Measurements from ENCODE around the gene HLA-DQA1.
"Not testable (repeated sequence)": the region's sequence is repeated elsewhere in the genome, so short reads cannot be mapped to it uniquely, and the experiment has no call there.

Gene HLA-DQA1
- 2.1 reads per million, percentile 4 among the genes with 10 or more reads in this experiment for total RNA-seq

DNA sequence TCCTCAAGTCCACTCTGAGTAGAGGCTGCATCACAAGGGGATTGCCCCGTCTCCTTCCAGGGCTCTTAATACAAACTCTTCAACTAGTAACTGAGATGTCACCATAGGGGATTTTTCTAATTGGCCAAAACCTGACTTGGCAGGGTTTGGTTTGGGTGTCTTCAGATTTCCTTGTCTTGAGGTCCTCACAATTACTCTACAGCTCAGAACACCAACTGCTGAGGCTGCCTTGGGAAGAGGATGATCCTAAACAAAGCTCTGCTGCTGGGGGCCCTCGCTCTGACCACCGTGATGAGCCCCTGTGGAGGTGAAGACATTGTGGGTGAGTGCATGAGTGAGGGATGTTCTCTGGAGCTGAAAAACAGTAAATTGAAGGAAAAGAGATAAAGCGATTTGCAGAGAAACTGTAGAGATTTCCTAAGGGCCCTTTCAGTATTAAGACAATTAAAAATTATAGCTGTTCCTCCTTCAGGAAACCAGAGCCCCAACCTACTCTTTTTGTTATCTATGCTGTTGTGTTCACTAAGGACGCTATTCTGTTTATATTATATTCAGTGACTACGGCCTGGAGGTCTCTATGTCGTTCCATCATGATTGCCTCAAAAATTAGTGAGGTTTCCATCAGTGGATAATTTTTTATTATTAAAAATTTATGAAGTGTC lies at the start of gene HLA-DQA1:
TSS of gene HLA-DQA1 (plus strand) at position 188 of the 662 bp plus-strand sequence. CDS start at position 241, 53 bp downstream.
- no peak for DNase-seq

DNA sequence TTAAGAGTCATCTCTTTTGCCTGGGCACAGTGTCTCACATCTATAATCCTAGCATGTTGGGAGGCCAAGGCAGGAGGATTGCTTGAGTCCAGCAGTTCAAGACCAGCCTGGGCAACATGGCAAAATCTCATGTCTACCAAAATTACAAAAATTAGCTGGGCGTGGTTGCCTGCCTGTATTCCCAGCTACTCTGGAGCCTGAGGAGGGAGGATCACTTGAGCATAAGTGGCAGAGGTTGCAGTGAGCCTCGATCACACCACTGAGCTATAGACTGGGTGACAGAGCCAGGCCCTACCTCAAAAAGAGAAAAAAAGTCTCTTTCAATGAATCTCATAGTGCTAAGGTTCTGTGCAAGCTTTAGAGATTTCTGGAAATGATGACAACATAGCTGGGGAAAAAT lies 49.0 kb upstream of the HLA-DQA1 start:
- no peak for DNase-seq

DNA sequence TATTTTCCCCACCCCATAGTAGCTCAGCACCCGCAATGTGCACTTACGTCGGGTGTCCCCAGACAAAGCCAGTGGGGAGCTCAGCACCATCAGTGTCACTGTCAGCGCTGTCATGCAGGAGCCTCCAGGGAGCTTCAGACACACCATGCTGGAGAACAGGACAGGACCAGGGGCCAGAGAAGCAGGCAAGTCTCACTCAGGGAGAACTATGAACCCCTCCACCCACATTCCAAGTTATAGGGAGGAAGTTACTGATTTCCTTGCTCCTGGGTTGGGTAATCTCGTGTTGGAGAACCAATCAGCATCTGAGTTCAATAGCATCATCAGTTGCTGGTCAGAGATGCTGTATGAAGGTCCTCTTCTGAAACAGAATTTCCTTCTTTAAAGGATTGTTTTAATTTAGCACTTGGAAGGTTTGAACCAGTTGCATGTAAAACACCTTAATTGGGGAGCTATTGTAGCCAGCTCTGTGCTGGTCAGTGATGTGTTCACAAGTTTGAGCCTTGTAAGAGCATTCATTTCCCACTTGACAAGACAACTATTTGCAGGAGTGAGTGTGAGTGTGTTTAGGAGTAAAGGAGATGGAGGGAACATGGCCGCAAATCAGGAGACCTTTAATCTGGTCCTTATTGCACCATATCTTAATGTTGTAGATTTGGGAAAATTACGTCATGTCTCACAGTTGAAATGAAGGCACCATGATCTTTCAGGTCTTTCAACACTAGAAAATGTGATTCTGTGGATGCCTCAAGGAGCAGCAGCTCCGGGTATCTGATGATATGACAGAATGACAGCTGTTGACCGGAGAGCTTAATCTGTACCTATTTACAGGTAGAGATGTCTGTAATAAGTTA lies 47.4 kb upstream of the HLA-DQA1 start, which contains the start of gene HLA-DRB1:
TSS of gene HLA-DRB1 (minus strand) at position 253 of the 854 bp plus-strand sequence. CDS start at position 147, 106 bp downstream.
- peak; percentile 3 for DNase-seq

DNA sequence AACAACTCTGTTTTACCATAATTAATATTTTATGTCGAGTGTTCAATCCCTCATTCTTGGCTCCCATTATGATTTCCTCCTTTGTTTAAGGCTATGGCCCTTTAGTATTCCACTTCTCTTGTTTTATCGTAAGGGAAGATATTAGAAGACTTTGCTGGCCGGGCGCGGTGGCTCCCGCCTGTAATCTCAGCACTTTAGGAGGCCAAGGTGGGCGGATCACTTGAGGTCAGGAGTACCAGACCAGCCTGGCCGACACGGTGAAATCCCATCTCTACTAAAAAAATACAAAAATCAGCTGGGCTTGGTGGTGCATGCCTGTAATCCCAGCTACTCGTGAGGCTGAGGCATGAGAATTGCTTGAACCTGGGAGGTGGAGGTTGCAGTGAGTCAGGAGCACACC lies 46.5 kb upstream of the HLA-DQA1 start:
- not testable (repeated sequence) for DNase-seq

DNA sequence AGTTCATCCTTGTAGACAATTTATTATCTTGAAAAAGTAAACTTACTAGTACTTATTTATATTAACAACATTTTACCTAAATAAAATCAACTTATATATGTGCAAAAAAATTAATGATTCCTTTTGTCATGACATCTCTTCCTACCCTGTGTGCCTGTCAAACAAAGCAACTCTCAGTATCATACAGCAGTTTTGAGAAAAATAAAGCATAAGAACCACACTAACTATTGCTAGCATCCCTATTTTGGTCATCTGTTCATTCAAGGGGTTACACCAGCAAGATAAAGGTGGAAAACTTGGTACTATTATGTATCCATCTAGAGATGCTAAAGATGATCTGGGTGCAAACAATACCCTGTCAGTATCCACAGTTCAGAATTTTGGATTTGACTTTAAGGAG lies 40.2 kb upstream of the HLA-DQA1 start:
- DNase-seq = no peak

DNA sequence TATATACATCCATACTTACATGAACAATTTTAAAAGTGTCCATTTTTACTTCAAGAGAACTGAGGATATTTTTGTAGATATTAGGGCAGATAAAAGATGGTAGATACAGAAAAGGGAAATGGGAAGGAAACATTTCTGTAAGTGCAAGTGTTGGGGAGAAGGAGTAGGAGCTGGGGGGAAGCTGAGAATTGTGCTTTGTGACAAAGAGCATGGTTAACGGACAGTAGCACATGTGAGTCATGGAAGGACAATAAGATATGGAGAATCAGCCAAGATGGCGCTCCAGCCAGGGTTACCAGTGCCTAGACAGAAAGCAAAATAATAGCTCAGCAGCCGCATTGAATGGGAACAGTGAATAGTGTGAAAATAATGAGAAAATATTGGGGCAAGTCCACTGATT lies 34.8 kb upstream of the HLA-DQA1 start:
- DNase-seq = no peak

DNA sequence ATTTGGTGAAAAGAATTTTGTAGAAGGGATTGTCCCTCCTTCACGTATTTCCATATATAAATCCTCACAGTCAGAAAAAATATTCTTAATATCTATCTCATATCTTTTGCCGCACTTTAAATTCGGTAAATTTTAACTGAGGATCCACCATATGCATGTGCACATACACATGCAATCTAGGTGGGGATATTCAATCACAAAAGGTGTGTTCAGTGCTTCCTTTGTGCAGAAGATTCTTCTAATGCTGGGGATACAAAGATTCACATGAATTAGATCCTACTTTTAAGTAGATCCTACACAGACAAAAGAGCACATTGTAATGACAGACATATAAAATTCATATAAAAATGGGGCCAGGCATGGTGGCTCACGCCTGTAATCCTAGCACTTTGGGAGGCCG lies 34.0 kb upstream of the HLA-DQA1 start:
- DNase-seq = no peak

DNA sequence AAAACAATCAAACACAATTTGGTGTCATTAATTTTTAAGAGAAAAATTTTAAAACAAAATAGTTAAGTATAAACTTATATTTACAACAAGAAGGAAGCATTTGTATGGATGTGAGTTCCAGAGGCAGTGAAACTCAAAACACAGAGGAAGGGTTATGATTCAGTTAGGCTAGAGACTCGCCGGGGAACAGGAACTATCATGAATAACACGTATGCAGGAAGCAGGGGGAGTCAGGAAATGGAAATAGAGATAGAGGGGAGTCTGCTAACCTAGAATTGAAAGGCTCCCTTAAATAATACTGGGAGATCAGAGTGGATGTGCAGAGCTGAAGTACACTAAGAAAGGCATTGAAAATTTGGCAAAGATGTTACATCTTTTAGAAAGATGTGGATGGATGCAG lies 33.3 kb upstream of the HLA-DQA1 start:
- no peak for DNase-seq

DNA sequence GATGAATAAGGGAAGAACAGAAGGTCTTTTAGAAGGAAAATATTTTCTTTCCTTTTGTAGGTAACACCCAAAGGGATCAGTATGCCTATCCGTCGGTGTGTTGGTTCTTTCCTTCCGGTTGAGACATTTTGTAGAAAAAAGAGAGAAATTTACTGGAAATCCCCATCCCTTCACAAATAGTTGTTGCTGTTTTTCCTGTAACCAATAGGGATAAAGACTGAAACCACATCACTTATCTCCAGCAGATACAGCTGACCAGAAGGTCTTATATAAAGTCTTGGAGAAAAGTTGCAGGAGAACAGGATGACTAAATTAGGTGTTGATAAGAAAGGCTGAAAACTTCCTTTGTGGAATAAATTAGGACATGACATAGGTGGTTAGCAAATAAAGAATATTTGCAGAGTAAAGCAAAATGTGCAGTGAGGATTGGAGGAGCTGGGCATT lies 32.8 kb upstream of the HLA-DQA1 start:
- no peak for DNase-seq

DNA sequence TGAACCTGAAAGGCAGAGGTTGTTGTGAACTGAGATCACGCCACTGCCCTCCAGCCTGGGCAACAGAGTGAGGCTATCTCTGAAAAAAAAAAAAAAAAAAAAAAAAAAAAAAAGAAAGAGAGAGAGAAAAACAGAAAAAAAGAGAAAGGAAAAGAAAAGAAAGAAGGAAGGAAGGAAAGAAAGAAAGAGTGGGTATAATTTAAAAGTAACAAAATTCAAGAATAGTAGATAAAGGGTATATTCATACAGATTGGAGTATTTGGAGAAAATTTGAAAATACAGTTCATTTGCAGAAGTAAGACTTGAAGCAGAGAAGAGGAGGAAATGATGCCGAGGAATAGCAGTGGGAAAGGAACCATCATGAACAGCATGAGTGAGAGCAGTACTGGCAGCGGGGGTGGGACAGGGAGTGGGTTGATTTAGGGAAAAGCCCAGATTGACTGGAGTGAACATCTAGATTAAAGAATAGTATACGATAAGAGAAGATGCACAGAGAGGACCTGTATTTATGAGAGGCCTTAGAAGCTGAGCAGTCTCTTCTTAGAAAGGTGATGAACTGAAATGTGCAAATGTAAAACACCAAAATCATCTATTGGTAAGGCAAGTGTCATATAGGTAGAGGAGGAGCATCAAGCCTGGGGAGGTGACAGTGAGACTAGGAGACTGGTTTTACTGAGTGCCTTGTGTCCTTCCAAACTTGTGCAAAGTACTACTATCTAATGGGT lies 29.8 kb upstream of the HLA-DQA1 start:
- DNase-seq = no peak

DNA sequence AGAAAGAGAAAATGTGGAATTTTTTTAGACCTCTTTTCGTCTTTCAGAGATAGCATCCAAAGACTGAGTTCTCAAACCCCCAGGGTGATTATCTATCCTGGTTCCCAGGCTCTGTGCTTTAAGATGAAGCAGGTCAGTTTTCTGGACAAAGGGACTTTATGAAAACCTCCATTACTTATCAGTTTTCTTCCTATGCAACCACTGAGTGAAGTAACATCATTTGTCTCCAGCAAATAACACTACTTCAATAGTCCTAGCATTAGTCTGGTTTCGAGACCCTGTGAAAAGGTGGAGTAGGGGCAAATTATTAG lies 29.3 kb upstream of the HLA-DQA1 start:
- no peak for DNase-seq

DNA sequence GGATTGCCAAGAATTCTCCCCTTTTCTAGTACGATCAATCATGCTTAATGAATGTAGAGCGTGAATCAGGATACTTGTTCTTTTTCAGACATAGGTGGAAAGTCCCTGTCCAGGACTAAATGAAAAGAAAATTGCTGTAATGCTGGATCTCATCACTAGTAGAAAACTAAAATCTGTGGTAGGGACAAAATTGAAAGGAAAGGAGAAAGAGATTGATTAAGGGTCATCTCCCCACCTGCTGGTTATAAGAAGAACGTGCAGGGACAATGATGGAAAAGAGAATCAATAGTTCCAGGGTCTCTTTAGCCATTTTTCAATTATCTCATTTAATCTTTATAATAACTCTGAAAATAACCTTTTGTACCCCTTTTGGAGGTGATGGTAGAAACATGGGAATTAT lies 28.8 kb upstream of the HLA-DQA1 start:
- DNase-seq = no peak

DNA sequence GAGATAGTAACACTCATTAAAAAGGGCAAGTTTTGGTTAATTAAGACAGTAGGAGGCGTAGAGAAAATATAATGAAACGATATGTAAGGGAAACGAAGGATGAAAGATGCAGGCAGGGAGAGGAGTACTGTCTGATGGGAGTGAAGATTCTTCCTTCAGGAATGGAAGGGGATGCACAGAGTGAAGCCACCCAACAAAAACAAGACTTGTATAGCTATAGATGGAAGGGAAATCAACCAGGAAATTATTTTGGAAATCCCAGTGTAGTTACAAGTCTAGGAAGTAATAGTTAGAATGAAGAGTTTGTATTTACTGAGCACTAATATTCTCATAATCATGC lies 27.8 kb upstream of the HLA-DQA1 start:
- no peak for DNase-seq

DNA sequence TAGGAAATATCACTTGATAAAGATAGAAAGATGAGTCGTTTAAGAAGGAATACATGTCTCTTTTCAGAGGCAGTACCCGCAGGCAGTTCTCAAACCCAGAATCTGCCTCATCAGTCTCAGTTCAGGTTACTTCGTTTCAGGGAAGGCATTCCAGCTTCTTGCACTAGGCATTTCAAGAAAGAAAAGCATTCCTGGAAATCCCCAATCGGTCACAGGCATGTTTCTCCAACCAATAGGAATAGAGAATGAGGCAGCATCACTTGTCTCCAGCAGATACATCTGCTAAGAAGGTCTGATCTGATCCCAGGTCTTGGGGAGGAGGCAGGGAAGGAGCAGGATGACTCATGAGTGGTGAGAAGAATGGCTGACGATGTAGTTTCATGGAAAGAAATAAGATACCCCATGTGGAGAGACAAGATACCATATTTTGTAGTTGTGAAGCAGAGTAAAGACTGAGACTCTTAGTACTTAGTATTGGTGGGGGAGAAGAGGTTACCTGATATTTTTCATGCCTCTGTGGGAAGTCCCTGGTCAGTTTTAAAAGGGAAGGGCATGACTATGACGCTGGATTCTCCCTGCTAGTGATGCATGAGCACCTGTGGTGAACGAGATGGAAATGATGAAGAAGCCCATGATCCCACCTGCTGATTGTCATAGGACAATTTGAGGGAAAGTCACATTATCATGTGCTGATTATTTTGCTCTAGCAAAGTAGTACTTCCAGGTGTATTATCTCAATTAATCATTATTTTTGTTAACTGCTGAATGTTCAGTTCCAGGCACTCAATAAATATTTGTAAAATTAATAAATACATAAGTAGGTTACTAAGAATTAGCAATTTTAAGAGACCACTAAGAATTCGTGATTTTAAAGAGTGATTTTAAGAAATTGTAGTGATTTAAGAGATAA lies 27.2 kb upstream of the HLA-DQA1 start:
- peak; percentile 40 for DNase-seq

DNA sequence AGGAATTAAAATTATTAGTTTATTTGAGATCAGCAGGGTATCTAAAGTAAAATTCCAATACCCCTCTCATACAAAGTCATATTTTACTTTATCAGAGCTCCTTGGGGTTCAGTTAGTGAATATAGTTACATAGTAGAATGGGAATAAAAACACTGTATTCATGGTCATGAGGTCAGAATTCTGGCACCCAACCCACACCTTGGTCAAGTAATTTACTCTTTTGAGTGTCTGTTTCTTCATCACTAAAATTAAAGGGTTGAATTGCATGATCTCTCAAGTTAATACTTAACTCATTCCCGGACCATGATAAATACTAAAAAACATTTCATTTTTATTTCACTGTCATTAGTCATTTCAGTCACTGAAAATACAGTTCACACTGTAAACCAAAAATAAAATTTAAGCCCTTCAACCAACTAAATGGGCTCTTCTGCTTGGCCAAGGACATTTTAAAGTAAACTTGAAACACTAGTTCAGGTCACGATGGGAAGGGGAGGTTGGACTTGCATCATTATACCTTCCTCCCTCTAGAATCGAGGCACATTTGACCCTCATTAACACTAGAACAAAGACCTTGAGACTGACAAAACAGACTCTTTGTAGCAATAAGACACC lies 26.4 kb upstream of the HLA-DQA1 start:
- DNase-seq = no peak

DNA sequence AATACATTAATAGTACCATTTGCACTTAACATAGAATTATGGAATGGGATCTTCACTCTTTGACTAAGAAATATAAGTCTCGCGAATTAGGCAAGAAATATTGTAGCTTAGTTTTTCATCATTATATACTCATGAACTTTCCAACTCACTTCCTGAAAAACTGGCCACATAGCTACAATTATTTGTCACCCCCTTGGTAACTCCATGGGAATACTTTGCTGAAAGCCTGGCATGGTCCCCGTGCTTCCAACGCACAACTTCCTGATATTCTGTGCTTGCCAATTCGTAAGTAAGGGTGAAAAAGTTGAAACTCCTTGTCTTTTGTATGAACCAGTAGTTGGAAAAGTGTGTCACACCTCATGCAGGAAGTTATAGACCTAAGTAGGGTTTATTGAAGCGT lies 23.7 kb upstream of the HLA-DQA1 start:
- no peak for DNase-seq

DNA sequence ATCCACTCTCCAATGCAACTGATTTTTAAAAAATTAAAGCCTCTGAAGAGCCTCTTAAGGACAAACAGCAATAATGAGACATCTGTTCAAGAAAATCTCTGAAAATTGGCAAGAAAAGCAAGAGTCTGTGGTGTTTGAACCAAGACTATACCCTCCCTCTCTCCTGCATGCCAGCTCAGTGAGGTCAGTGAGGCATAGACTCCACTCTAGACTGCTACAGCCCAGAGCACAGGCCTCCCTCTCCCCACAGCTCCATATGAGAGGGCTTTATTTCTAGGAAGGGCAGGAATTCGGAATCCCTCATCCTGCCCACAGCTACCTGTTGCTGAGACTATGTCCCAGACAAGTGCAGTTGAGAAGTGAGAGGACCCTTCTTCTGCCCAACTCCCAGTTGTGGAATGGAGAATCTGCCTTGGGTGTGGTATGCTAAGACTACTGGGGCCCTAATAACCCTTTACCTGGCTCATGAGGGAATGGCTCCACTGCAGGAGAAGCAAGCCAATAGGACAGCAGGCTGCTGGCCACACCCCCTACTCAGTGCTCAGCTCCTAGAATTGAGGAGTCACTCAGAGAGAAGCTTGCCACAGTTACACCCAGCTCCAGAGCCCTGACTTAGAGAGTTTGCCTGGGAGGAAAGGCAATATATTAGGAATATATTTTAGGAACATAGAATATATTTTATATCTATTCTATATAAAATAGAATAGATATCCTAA lies 22.7 kb upstream of the HLA-DQA1 start:
- DNase-seq = no peak

DNA sequence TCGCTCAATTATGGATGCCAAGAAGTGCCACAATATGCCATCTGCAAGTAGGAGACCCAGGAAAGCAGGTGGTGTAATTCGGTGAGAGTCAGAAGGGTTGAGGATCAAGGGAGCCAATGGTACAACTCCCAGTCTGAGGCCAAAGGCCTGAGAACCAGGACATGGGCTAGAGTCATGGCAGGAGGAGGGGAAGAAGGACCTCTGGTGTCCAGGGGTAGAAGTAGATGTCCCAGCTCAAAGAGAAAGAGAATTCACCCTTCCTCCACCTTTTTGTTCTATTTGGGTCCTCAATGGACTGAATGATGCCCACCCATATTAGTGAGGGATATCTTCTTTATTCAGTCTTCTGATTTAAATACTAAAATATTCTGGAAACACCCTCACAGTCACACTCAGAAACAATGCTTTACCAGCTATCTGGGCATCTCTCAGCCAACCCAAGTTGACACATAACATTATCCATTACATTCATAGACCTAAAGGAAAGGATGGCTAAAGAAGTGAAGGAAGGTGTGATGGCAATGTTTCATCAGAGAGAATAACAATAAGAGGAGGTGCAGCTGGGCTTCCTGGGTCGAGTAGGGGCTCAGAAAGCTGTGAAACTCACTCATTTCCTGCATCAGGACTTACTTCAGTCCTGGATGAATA lies 21.2 kb upstream of the HLA-DQA1 start:
- DNase-seq = no peak

DNA sequence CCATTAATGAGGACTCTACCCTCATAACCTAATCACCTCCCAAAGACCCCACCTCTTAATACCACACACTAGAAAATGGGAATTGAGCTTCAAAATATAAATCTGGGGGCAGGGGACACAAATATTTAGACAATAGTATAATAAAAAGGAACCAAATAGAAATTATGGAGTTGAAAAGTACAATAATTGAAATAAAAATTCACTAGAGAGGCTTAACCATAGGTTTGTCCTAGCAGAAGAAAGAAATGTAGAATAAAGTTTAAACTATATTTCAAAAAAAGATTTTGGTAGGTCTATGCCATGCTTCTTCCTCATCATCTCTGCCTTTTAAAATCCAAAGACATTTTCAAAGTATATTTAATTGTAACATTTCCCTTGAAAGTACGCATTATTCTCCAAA lies 19.5 kb upstream of the HLA-DQA1 start:
- no peak for DNase-seq

DNA sequence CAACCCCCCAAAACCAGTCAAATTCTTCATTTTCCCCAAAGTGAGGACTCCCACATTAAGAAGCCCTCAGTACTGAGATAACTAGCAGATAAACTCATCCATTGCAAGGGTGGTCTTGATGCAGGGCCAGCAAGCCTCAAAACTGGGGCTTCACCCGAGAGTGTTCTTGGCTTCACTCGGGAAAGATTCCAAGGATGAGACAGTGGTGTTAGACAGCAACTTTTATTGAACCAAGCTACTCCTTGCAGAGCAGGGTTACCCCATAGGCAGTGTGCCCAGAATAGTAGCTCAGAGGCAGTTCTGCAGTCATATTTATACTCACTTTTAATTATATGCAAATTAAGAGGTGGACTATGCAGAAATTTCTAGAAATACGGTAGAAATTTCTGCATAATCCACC lies 15.8 kb upstream of the HLA-DQA1 start:
- DNase-seq = no peak
